Progenitor cell of endocrine pancreas (in vitro differentiated cells): ENCODE data around the gene KLHDC4. TPM values are rescaled to one million over a fixed set of nuclear protein-coding genes. Genes with fewer than 3 reads are reported as not detected.

ENCODE experiments used
- DNase-seq: peaks from one replicate; pipeline ENCODE4 v3.0.0; 2021; ENCODE audit warnings: low spot score; ENCODE audit not compliant: unreplicated experiment
- H3K27ac Mint-ChIP-seq: 2 replicates; pipeline ENCODE4 v1.8.0; 2021; ENCODE audit warnings: mild to moderate bottlenecking, moderate library complexity, mixed read lengths
- H3K27me3 Mint-ChIP-seq: 2 replicates; pipeline ENCODE4 v1.8.0; 2021; ENCODE audit warnings: mixed read lengths
- H3K36me3 Mint-ChIP-seq: 2 replicates; pipeline ENCODE4 v1.8.0; 2022; ENCODE audit warnings: mixed read lengths; ENCODE audit not compliant: insufficient read depth
- H3K4me1 Mint-ChIP-seq: 2 replicates; pipeline ENCODE4 v1.8.0; 2021; ENCODE audit warnings: low read depth, mixed read lengths
- H3K4me3 Mint-ChIP-seq: 2 replicates; pipeline ENCODE4 v1.8.0; 2021; ENCODE audit warnings: low read depth, mild to moderate bottlenecking, moderate library complexity, mixed read lengths
- H3K9me3 Mint-ChIP-seq: 2 replicates; pipeline ENCODE4 v1.8.0; 2021; ENCODE audit warnings: low read depth, mixed read lengths
- total RNA-seq: library from RNA; stranded (reverse); gene quantifications from 2 replicates; pipeline ENCODE4 v1.2.1, GENCODE V29; 2021
- TF ChIP-seq, protein P1 (sequence below): fragments of 200-600 bp; sonication (generic); IDR thresholded peaks from one replicate; pipeline ENCODE4 v1.5.0; 2021; ENCODE audit warnings: antibody characterized with exemption, mild to moderate bottlenecking; ENCODE audit not compliant: unreplicated experiment

The KLHDC4 gene
- total RNA-seq, 1 donor from 2014 or later = 58.8 TPM

DNA sequence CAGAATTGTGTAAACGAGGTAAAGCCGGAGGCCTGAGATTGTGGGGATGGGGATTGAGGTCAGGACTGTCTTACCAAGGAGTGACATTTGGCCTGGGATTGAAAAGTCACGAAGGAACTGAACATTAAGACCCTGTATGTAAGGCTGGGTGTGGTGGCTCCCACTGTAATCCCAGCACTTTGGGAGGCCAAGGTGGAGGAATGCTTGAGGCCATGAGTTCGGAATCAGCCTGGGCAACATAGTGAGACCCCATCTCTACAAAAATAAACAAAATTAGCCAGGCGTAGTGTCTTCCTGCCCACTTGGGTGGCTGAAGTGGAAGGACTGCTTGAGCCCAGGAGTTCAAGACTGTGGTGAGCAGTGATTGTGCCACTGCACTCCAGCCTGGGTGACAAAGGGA, 88.0 kb downstream of the KLHDC4 start:
- Mint-ChIP-seq H3K4me3 (no peak overlapping the region), H3K4me1 (no peaks in the 10 kb centered on the region), H3K9me3 (no peaks in the 10 kb centered on the region), H3K27me3 (no peaks in the 10 kb centered on the region), H3K27ac (no peak overlapping the region), H3K36me3 (no peaks in the 10 kb centered on the region)
- TF ChIP-seq, protein P1, sequence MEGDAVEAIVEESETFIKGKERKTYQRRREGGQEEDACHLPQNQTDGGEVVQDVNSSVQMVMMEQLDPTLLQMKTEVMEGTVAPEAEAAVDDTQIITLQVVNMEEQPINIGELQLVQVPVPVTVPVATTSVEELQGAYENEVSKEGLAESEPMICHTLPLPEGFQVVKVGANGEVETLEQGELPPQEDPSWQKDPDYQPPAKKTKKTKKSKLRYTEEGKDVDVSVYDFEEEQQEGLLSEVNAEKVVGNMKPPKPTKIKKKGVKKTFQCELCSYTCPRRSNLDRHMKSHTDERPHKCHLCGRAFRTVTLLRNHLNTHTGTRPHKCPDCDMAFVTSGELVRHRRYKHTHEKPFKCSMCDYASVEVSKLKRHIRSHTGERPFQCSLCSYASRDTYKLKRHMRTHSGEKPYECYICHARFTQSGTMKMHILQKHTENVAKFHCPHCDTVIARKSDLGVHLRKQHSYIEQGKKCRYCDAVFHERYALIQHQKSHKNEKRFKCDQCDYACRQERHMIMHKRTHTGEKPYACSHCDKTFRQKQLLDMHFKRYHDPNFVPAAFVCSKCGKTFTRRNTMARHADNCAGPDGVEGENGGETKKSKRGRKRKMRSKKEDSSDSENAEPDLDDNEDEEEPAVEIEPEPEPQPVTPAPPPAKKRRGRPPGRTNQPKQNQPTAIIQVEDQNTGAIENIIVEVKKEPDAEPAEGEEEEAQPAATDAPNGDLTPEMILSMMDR = no peak
- DNase-seq = no peak

DNA sequence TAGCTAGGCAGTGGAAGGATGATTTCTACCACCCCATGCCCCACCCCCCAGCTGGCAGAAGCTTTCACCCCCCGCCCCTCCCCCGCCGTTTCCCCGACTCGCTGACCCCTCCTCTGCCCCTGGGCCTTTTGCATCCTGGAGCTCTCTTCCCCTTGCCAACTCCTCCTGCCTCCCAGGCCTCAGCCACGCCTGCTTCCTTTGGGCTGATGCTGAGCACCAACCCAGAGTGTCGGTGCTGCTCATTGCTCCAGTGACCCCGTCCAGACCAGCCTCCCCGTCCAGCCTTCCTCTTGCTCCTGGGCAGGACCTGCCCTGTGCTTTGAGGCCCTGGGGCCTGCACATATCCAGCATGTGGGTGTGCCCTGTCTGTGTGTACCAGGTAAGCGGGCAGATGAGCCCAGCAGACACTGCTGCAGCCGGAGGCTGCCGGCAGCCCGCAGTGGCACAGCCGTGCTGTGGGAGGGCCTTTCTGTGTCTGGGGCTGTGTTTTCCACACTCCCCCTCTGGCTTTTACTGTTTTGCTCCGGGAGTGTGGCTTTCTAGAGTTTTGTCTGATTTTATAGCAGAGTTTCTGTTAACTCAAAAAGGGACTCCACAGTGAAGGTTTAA, 90.6 kb downstream of the KLHDC4 start:
- TF ChIP-seq, protein P1 = no peak
- Mint-ChIP-seq H3K27ac (no peak overlapping the region), H3K9me3 (no peaks in the 10 kb centered on the region), H3K4me3 (no peak overlapping the region), H3K4me1 (no peaks in the 10 kb centered on the region), H3K36me3 (no peaks in the 10 kb centered on the region), H3K27me3 (no peaks in the 10 kb centered on the region)
- no peak for DNase-seq

DNA sequence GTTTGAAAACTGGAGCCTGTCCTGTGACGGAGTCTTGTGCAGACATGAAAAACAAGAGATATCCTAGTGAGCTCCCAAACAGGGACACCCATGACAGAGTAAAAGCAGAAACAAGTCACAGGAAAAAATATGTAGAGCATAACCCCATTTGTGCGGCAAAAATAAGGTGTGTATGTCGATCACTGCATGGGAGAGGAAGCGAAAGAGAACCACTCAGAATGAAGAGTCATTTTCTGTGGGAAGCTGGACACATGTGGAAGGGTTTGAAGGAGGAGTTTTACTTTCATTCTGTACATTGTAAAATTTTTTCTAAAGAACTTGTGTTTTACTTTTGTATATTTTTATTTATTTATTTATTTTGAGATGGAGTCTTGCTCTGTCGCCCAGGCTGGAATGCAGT, 91.4 kb downstream of the KLHDC4 start:
- TF ChIP-seq, protein P1 = no peak
- Mint-ChIP-seq H3K27me3 (no peaks in the 10 kb centered on the region), H3K36me3 (no peaks in the 10 kb centered on the region), H3K27ac (no peak overlapping the region), H3K9me3 (no peaks in the 10 kb centered on the region), H3K4me3 (no peak overlapping the region), H3K4me1 (no peaks in the 10 kb centered on the region)
- no peak for DNase-seq

DNA sequence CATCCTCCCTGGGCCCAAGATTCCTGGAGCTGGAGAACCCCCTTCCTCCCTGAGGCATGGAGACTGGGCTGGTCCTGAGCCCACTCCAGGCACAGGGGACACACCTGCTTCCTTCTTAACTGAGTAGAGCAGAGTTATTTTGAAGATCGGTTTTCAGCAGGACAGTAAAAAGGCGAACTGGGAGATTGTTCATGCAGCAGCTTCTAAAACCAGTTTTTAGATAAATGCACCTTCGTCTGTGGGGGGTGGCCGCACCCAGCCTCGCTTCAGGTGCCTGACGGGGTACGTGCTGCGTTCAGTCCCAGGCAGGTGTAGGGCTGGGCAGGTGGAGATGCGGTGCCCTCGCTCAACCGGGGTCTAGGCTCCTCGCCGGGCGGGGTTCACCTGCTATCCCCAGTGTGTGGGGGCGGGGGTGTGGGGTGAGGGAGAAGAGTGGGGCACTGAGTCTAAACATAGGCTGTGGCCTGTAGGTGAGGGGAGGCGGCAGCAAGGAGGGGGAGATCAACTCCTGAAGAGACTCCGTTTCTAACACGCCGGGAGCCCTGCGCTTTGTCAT, 94.0 kb downstream of the KLHDC4 start:
- Mint-ChIP-seq H3K27ac (no peak overlapping the region), H3K27me3 (no peaks in the 10 kb centered on the region), H3K36me3 (no peaks in the 10 kb centered on the region), H3K4me1 (no peaks in the 10 kb centered on the region), H3K9me3 (no peaks in the 10 kb centered on the region), H3K4me3 (no peak overlapping the region)
- DNase-seq = no peak
- TF ChIP-seq, protein P1 = no peak

DNA sequence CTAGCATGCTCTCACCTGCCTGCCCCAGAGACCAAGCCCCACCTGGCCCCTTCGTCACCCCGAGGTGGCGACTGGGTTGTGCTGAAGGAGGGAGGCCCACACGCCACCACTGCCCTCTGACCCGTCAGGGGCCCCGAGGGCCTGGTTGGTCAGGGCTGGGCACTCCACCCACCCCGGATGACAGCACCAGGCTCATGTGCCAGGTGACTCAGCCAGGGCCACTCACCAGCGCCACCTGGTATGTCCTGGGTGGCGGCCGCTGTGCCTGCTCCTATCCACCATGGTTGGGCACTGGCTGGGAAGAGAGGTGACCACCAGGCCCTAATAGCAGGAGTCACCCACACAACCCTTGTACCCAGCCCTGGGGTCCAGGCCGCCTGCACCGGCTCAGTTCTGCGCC, 94.6 kb downstream of the KLHDC4 start:
- H3K36me3 Mint-ChIP-seq = no peaks in the 10 kb centered on the region
- no peak overlapping the region for H3K4me3 Mint-ChIP-seq
- H3K4me1 Mint-ChIP-seq = no peaks in the 10 kb centered on the region
- H3K9me3 Mint-ChIP-seq = no peaks in the 10 kb centered on the region
- TF ChIP-seq, protein P1 = no peak
- no peaks in the 10 kb centered on the region for H3K27me3 Mint-ChIP-seq
- no peak for DNase-seq
- no peak overlapping the region for H3K27ac Mint-ChIP-seq
